GM19239 (cell line): ENCODE measurements around the gene ARHGAP30.
"Not testable (repeated sequence)": the region's sequence is repeated elsewhere in the genome, so short reads cannot be mapped to it uniquely, and the experiment has no call there.

Experiments
- DNase-seq: peaks from one replicate; pipeline ENCODE4 v3.0.0; 2011; ENCODE audit warnings: low spot score; ENCODE audit not compliant: insufficient read length
- FAIRE-seq: peaks from 2 replicates; lab custom pipeline; 2011; peaks lifted over from hg19 to GRCh38; lab: Jason Lieb, UNC

ARHGAP30 gene

DNA sequence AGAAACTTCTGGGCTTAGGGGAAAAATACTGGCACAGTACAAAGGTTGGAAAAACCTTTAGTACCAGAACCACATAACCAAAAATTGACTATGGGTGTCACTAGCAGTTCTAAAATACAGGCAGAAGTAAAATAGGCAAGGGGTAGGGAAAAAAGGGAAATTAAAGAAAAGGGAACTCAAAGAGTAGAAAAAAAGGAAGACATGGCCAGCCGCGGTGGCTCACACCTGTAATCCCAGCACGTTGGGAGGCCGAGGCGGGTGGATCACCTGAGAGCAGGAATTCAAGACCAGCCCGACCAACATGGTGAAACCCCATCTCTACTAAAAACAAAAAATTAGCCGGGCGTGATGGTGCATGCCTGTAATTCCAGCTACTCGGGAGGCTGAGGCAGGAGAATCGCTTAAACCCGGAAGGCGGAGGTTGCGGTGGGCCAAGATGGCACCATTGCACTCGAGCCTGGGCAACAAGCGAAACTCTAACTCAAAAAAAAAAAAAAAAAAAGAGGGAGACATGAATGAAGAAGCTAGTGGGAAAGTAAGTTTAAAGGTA lies 50.5 kb downstream of the ARHGAP30 start:
- not testable (repeated sequence) for DNase-seq, FAIRE-seq

DNA sequence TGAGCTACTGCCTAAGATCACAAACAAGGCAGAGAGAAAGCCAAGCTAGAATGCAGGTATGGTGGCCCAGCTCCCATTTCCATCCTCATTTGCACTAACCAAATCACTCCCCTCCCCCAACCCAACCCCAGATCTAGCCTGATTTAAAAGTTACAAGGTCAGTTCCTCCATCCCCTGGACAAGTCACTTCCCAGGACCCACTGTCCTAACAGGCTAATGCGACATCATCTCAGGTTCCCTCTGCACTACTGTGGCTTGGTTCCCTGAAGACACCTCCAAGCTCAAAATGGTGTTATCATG lies 51.1 kb downstream of the ARHGAP30 start:
- DNase-seq = no peak
- FAIRE-seq = no peak

DNA sequence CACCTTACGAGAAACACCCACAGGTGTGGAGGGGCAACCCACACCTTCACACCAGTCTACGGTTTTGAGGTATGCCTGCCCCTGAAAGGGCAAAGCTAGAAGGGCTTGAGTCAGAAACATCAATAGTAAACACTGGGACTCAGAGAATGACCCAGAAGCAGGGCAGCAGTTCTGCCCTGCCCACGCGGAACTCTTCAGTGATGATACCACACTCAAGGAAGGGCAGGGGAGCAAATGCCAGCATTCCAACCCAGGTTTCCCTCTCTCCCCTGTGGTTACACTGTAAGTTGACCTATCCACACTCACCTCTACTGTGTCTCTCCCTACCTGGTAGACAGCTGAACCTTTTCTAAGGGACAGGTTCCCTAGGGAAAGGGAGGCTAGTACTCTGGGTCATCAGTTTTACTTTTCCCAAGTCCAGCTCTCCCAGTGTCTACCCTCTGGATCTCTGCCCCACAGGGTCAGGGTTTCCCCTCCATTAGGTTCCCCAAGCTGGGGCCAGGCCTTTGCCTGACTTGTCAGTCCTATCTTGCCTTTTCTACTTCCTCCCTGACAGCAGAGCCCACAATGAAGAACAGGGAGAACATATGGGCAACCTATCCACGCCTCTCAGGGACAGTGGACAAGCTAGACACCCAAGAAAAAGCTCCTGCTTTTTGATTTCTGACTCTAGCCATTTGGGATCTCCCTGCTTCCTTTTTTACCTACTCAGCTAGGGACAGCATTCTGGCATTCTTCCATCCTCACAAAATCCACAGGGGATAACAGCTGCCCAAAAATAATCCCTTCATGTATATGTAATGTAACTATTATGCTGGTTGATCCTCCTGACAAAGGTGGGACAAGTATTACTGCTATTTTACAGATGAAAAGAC lies 51.7 kb downstream of the ARHGAP30 start:
- no peak for FAIRE-seq

DNA sequence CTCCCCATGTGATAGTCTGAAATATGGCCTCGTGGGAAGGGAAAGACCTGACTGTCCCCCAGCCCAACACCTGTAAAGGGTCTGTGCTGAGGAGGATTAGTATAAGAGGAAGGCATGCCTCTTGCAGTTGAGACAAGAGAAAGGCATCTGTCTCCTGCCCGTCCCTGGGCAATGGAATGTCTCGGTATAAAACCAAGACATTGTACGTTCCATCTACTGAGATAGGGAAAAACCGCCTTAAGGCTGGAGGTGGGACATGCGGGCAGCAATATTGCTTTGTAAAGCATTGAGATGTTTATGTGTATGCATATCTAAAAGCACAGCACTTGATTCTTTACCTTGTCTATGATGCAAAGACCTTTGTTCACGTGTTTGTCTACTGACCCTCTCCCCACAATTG lies 52.5 kb downstream of the ARHGAP30 start:
- not testable (repeated sequence) for FAIRE-seq

More for the DNA sequence above, 51.7 kb downstream of the ARHGAP30 start:
- no peak for DNase-seq

DNA sequence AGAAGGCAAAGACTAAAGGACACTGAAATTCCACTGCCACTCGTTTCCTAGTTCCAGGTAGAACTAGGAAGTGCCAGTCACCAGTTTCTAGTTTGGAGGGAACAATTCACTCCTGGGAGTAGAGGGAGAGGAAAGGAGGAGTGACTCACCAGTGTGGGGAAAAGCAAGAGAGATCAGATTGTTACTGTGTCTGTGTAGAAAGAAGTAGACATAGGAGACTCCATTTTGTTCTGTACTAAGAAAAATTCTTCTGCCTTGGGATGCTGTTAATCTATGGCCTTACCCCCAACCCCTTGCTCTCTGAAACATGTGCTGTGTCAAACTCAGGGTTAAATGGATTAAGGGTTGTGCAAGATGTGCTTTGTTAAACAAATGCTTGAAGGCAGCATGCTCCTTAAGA lies 53.0 kb downstream of the ARHGAP30 start:
- DNase-seq, FAIRE-seq: not testable (repeated sequence)

More for the DNA sequence above, 52.5 kb downstream of the ARHGAP30 start:
- DNase-seq = not testable (repeated sequence)

DNA sequence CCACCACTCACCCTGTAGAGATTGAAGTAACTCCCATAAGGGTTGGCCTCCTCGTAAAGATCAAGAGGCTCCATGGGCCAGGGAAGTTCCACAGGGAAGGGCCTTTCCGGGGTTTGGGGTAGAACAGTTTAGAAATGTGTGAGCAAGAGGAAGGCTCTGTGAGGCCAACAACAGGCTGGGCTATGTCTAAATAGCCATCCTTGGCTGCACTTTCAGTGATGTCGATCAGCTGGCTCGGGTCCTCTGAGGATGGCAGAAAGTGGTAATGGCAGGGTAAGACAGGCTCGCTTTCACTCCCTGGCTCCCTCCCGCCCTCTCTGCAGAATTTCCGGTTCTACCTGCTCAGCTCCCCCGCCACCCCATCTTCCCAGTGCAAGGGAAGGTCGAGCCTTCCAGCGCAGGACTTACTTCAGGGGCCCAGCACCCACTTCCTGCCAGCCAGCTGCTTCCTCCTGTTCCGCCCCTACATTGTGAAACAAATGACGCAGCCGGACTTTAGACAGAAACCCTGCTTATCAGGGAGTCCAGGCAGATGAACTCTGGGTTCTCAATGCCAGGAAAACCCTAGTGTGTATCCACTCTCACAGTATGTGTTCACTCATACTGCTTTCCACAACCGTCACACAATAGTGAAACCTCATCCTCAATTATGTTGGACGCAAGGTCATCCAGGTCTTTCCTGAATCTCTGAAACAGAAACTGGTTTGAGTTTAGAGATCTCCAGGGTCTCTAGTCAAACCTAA lies 56.0 kb downstream of the ARHGAP30 start:
- peak; percentile 79 for DNase-seq
- peak; percentile 96 for FAIRE-seq

DNA sequence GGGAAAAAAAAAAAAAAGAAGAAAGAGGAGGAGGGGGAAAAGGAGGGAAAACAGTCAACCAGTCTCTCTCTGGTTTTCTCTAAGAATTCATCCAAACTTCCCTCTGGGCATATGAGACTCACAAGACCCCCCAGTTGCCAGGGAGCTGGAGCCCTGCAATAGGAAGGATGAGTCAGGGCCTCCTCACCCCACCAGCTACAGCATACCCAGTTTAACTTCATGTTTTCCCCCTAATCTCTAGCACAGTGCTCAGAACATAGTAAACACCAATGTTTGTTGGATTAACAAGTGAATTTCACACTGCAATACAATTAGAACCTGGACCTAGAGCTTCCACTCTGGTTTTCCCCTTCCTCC lies 56.6 kb downstream of the ARHGAP30 start:
- FAIRE-seq (no peak), DNase-seq (no peak)

DNA sequence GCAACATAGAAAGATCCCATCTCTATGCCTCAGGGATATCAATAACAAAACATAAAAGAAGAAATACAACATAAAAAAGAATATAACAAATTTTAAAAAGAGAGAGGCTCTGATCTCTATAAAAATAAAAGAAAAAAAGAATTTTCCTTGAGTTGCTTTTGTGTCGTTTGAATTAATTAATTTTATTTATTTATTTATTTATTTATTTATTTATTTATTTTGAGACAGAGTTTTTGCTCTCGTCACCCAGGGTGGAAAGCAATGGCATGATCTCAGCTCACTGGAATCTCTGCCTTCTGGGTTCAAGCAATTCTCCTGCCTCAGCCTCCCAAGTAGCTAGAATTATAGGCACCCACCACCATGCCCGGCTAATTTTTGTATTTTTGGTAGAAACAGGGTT lies 57.3 kb downstream of the ARHGAP30 start:
- FAIRE-seq (no peak), DNase-seq (no peak)

DNA sequence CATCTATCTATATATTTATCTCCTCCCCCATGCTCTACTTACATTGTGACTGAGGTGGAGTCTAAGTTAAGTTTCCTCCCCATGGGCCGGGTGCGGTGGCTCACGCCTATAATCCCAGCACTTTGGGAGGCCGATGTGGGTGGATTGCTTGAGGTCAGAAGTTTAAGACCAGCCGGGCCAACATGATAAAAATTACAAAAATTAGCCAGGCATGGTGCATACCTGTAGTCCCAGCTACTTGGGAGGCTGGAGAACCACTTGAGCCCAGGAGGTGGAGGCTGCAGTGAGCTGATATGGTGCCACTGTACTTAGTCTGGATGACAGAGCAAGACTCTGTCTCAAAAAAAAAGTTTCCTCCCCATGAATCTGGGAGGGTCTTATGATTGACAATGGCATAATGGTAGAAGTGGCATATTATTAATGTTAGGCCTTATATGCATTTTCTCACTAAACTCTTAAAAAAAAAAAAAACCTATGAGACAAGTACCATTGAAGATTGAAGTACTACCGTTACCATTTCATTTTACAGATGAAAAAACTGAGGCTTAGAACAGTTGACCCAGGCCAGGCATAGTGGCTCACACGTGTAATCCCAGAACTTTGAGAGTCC lies 60.0 kb downstream of the ARHGAP30 start:
- no peak for FAIRE-seq
- DNase-seq = no peak

DNA sequence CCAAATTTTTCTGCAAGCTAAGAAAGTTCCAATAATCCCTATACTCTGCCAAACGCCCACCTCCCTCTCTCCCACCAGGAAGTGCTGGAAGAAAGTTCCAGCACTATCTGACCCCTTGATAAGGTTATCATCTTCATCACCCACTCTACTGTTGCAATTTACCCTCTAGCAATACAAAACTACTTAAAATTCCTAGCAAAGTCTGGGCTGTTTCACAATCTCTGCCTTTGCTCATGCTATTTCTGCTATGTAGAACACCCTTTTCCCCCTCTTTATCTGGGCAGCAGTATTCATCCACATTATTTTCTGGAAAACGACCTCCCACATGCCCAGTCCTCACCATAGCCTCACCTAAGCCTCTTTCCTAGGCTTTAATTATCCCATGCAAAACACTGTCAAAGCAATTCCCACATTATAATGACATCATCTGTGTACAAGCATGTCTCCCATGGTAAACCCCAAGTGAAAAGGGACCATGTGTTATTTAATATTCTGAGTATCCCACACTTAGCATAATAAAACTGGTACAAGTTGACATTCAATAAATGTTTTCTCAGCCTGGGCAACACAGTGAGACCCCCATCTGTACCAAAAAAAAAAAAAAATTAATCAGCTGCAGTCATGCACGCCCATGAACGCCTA lies 60.7 kb downstream of the ARHGAP30 start:
- no peak for DNase-seq
- no peak for FAIRE-seq

DNA sequence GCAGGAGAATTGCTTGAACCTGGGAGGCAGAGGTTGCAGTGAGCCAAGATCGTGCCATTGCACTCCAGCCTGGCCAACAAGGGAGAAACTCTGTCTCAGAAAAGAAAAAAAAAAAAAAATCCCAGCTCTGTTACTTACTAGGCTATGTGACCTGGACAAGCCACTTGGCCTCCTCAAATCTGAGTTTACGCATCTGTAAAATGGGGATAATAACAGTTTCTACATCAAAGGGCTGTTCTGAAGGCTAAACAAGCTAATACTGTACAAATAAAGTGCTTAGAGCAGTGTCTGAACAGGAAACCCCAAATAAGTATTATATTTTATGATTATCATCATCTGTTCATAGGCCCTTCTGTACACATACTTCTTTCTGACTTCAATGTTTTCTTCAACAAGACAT lies 62.3 kb downstream of the ARHGAP30 start:
- DNase-seq = no peak
- FAIRE-seq = no peak

DNA sequence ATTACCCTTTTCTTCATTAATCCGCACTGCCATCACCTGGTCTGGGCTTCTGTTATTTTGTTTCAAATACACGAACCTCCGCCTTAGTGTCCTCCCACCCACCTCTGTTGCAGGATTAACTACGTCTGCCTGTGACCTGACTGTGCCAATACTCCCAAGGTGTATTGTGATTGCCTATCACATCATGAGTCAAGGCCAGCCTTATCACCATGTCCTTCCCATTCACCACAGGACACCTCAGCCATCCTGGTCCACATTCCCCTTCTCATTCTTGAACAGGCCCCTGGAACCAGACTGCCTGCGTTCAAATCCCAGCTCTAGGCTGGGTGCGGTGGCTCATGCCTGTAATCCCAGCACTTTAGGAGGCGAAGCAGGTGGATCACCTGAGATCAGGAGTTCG lies 63.1 kb downstream of the ARHGAP30 start:
- DNase-seq = no peak
- FAIRE-seq = no peak

DNA sequence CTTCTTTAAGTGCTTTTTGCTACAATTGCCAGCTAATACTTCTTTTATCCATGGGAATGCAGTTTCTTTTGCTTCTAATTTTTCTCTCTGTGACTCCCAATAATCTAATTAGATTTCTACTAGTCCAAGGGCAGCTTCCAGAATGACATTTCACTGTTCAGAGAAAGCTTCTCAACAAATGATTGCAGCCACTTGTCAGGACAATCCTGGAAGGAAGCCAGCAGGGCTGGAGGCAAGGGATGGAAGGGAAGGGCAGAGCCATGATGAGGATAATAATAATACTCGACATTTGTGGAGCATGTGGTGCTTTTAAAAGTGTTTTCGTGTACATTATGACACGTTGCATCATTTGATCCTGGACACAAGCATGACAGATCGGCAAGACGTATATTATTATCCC lies 68.2 kb downstream of the ARHGAP30 start:
- FAIRE-seq (no peak), DNase-seq (no peak)

DNA sequence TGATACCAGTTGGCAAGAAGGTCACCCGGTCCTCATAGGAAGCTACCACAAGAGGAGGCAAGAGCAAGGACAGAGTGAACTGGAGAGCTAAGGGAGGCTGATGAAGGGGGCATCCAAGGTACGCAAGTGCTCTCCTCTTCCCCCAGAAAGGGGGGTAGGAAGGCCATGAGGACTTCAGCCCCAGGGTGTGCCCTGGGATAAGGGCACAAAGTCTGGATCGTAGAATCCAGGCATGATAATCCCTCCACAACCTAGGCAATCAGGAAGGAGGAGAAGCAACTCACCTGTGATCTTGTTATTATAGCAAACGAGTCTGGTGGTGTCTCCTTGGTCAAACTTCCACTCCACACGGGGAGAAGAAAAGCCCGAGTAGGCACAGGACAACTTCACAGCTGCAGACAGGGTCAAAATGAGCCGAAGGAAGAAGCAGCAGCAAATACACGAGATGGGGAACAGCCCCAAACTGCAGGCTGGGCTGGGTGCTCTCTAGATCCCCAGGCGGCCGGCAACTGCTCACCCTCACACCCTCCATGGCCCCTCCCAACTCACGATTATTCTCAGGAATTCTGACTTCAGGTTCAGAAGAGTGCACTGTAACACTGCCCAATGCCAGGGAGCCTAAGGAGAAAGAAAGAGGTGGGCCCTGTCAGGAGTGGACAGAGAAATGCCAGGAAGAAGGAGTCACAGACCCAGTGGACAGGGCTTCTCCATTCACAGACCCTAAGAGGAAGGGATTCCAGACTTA lies 68.8 kb downstream of the ARHGAP30 start:
- DNase-seq = no peak
- FAIRE-seq = no peak

DNA sequence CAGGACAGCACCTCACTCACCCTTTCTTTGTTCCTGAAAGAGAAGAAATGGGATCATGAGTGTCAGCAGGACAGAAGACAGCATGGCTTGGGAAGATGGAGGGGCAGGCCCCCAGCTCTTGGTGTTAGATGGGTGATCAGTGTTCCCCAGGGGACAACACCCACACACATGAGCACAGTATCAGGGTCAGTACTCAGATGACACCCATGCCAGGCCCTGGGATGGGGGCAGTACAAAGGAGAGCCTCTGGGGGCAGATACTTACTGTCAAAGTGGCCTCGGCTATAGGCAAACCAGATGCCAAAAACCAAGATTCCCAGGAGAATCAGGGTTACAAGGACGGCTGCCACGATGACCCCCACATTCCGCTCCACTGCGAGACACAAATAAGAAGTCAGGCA lies 70.3 kb downstream of the ARHGAP30 start:
- DNase-seq (no peak), FAIRE-seq (no peak)

DNA sequence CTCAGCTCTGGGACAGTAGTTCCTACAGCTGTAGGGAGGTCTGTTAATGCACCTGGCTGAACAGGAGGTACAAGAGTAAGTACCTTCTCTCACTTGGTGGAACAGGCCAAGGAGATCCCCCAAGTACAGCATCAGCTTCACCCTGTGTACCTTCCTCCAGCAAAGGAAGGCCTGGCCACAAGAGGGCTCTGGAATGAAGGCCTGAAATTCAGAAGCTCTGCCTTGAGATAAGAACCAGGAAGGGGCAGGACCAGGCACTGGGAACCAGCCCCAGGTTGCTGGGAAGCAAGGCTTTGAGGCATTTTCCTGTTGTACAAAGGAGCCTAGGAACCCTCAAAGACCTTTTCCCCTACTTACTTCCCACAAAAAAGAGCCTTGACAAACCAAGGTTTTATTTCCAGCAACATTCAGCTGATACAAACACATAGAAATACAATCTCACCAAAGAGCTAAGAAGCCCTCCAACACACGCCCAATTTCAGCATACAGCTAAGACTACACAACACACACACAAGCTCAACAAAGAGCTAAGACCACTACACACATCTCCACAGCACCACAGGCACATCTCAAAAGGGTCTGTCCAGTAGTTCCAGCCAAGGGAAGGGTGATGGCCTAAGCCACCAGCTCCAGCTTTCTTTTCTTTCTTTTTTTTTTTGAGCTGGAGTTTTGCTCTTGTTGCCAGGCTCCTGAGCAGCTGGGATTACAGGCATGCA lies 72.2 kb downstream of the ARHGAP30 start:
- peak; percentile 81 for FAIRE-seq
- peak; percentile 46 for DNase-seq
